Activated CD4-positive, alpha-beta memory T cell treated with anti-CD3 and anti-CD28 coated beads for 36 hours (primary cell): ENCODE measurements around the gene PTPN14. TPM values are rescaled to one million over a fixed set of nuclear protein-coding genes. Genes with fewer than 3 reads are reported as not detected.

Experiments
- CTCF ChIA-PET: fragments of 350-600 bp; sonication (Branson Sonifier 250); formaldehyde crosslinking; loops from one replicate; lab custom pipeline; 2021; ENCODE audit warnings: antibody characterized with exemption, inconsistent platforms; lab: Charles Lee
- POLR2A ChIA-PET: fragments of 350-600 bp; sonication (Branson Sonifier 250); formaldehyde crosslinking; loops from one replicate; lab custom pipeline; 2021; ENCODE audit warnings: antibody characterized with exemption; lab: Charles Lee
- DNase-seq: peaks from one replicate; pipeline ENCODE4 v3.0.0-alpha.2; 2020
- H3K27ac Mint-ChIP-seq: one replicate; pipeline ENCODE4 v1.8.0; 2021; ENCODE audit warnings: mixed read lengths
- H3K27me3 Mint-ChIP-seq: one replicate; pipeline ENCODE4 v1.8.0; 2021; ENCODE audit warnings: mixed read lengths
- H3K36me3 Mint-ChIP-seq: one replicate; pipeline ENCODE4 v1.8.0; 2021; ENCODE audit warnings: mixed read lengths
- H3K4me1 Mint-ChIP-seq: one replicate; pipeline ENCODE4 v1.8.0; 2021; ENCODE audit warnings: low read depth, mixed read lengths
- H3K4me3 Mint-ChIP-seq: one replicate; pipeline ENCODE4 v1.8.0; 2021; ENCODE audit warnings: mild to moderate bottlenecking, mixed read lengths
- H3K9me3 Mint-ChIP-seq: one replicate; pipeline ENCODE4 v1.8.0; 2021; ENCODE audit warnings: mixed read lengths
- intact Hi-C: fragments of 100-400 bp; cut with micrococcal nuclease; formaldehyde crosslinking; loops from one replicate; pipeline ENCODE4 v1.15.1; 2023
- total RNA-seq, 2 experiments: library from RNA; stranded (reverse); gene quantifications; one replicate each; pipeline ENCODE4 v1.2.3, GENCODE V29; 2021

The PTPN14 gene
- total RNA-seq, 2 experiments from 2014 or later = 1.0 to 1.1 TPM

DNA sequence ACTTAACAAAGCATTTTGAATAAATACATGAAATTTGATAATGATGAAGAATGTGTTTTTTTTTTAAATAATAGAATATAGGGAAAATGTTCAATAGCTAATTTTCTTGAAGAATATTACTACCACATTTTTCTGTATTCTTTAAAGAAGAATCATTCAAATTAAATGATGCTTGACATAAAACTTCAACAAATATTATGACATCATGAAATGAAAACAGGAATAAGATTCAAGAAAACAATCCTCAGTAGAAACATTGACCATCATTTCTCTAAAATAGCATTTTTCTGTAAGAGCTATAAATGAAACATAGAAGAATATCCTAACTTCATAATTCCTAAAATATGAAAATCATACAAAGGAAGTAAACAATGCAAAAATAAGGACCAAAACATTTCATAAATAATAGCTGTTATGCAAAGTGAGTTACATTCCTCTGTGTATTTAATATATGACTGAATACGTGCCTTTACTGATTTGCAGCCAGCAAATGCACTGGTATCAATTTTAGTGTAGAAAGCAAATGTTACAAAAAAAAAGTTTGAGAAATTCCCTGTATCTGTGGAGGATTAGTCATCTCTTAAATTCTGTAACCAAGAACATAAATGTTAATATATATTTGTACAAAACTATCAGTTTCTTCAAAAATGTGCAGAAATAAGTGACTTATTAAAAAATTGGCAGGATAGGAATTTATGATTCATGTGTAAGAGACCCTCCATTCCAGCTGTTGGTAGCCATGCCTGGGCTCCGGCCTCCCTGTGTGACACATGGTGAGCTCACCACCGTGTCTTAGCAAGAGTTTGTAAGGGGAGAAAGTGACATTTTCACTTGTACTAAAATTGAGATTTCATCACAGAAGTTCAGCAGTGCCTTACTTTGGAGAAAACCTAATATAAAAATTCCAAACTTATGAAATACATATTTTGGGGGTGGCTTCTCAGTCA, 15.0 kb upstream of the PTPN14 start:
- DNase-seq = peak; percentile 43
- ChIA-PET CTCF (interaction anchor here (0.6 to 2.9 kb wide), 3 partner anchors 234 to 305 kb away, joined by 3 to 10 read pairs (median 3); no protein-coding TSS in a partner anchor), POLR2A (no interaction called here)
- peaks cover 19% of the 10 kb centered on the region for H3K27me3 Mint-ChIP-seq
- H3K36me3 Mint-ChIP-seq = no peaks in the 10 kb centered on the region
- H3K27ac Mint-ChIP-seq = no peak overlapping the region
- no peak overlapping the region for H3K4me3 Mint-ChIP-seq
- no peaks in the 10 kb centered on the region for H3K9me3 Mint-ChIP-seq
- intact Hi-C loops = loop anchor here (5.0 kb wide), 1 partner anchor 129 kb away; no protein-coding TSS in a partner anchor
- no peaks in the 10 kb centered on the region for H3K4me1 Mint-ChIP-seq

DNA sequence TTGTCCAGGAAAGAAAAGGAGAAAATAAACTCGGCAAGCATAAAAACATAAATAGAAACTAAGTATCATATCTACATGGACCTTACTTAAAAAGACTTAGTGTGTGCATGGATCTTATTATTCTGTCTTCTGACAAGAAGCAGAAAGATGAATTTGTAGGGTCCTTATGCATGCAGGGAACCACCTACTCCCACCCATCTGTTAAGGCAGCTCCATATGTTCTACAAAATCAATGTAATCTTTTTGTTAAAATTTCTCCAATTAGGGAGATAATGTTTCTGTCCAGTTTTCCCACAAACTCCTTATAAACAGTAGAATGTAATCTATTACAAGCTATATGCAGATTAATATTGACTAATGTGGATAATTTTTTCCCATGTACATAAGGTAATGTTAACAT, 13.9 kb upstream of the PTPN14 start:
- intact Hi-C loops = loop anchor here (5.0 kb wide), 1 partner anchor 128 kb away; no protein-coding TSS in a partner anchor
- peaks cover 20% of the 10 kb centered on the region for H3K27me3 Mint-ChIP-seq
- CTCF ChIA-PET = interaction anchor here (0.6 kb wide), 1 partner anchor 270 kb away, joined by 3 read pairs; no protein-coding TSS in a partner anchor
- H3K4me1 Mint-ChIP-seq = no peaks in the 10 kb centered on the region
- H3K36me3 Mint-ChIP-seq = no peaks in the 10 kb centered on the region
- DNase-seq = no peak
- POLR2A ChIA-PET = no interaction called here
- H3K27ac Mint-ChIP-seq = no peak overlapping the region
- H3K4me3 Mint-ChIP-seq = no peak overlapping the region
- H3K9me3 Mint-ChIP-seq = no peaks in the 10 kb centered on the region

DNA sequence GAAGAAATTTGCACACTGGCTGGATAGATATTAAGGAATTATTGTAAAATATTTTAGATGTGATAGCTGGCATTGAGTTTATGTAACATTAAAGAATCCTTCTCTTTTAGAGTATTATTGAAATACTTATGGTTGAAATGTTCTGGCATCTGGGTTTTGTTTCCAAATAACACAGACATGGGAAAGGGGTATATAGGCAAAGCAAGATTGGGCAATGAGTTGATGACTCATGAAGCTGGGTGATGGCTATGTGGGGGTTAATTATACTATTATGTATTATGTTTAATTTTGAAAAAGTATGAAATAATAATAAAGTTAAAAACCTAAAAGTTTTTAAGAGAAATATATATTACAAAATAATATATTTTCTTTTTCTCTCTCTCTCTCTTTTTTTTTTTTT, 12.5 kb upstream of the PTPN14 start:
- DNase-seq = no peak
- no peaks in the 10 kb centered on the region for H3K9me3 Mint-ChIP-seq
- H3K4me3 Mint-ChIP-seq = no peak overlapping the region
- CTCF ChIA-PET = no interaction called here
- intact Hi-C loops = no loop called here
- H3K27me3 Mint-ChIP-seq = peaks cover 24% of the 10 kb centered on the region
- H3K27ac Mint-ChIP-seq = no peak overlapping the region
- POLR2A ChIA-PET = no interaction called here
- no peaks in the 10 kb centered on the region for H3K4me1 Mint-ChIP-seq
- no peaks in the 10 kb centered on the region for H3K36me3 Mint-ChIP-seq

DNA sequence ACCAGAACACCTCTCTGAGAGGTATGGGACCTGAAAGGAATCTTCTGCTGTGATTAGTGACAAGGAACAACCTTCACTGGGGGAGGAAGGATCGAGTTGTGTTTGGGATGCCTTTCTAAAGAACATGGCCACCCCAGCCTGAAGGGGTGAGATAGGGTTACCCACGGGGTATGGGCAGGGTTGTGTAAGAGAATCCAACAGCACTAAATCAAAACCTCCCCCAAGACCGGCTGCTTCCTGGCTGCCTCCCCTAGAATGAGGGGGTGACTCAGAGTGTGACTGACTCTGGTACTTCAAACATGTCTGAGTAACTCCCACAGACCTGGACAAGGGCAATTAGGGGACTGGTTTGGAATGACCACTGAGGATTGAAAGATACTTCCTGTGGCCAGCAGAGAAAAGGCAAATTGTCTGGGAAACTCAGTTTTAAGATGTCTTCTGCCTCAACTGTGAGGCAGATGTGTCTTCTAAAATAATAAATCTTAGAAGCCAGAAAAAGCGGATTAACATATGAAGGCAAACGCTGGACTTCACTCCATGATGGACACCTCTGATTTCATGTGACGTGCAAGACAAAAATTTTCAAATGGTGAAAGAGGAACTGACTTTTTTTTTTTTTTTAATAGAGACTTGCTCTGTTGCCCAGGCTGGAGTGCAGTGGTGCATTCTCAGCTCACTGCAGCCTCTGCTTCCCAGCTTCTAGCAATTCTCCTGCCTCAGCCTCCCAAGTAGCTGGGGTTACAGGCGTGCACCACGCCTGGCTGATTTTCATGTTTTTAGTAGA, 6.7 kb upstream of the PTPN14 start:
- no peak for DNase-seq
- peaks cover 30% of the 10 kb centered on the region for H3K27me3 Mint-ChIP-seq
- CTCF ChIA-PET = interaction anchor here (1.1 kb wide), 1 partner anchor 224 kb away, joined by 3 read pairs; no protein-coding TSS in a partner anchor

DNA sequence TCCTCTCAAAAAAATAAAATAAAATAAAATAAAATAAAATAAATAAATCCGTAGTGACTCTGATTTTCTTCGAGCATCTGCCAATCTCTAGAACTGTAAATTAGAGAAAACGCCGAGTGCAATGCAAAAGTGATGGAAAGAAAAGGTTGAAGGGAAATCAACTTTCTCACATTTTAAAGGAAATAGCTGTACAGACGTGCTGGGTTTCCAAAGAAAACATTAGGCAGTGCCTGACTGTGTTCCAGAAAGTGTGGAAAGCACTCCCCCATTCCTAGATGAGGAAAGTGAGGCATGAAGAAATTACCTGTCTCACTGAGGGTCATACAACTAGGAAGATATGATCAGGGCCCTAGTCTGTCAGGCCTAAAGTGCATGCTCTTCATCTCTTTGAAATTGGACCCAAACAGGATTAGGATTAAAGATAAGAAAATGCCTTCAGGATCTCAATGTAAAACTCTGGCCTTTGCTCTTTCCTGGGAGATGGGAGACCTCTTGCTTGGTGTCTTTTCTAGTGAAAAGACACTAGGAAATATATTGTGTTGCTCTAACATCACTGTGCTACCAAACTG, 1.8 kb upstream of the PTPN14 start:
- no peak for DNase-seq
- intact Hi-C loops = no loop called here
- no peak overlapping the region for H3K4me3 Mint-ChIP-seq
- H3K36me3 Mint-ChIP-seq = no peaks in the 10 kb centered on the region
- H3K27ac Mint-ChIP-seq = no peak overlapping the region
- H3K27me3 Mint-ChIP-seq = peaks cover 43% of the 10 kb centered on the region
- peaks cover 2% of the 10 kb centered on the region for H3K4me1 Mint-ChIP-seq
- H3K9me3 Mint-ChIP-seq = no peaks in the 10 kb centered on the region
- ChIA-PET CTCF (no interaction called here), POLR2A (no interaction called here)

More for the DNA sequence above, 6.7 kb upstream of the PTPN14 start:
- POLR2A ChIA-PET = no interaction called here
- intact Hi-C loops = no loop called here
- Mint-ChIP-seq H3K4me3 (no peak overlapping the region), H3K27ac (no peak overlapping the region), H3K4me1 (no peaks in the 10 kb centered on the region), H3K36me3 (no peaks in the 10 kb centered on the region), H3K9me3 (no peaks in the 10 kb centered on the region)

DNA sequence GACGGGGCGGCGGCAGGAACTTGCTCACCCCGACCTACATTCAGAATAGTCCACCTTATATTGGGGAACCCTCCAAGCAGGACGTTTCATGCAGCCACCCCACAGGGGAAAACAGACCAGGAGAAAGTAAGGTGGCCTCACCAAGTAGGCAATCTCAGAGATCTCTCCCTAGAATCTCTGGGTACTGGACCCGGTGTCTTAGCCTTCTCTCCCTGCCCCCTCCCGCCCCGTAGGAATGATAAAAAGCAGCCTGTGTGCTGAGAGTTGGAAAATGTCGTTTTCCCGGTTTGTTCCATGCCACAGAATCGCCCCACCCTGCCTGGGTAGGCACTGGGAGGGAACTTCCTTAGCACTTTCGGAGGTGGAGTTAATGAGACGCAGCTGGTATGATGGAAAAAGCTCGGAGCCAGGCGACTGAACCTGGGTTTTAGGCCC, 789 bp upstream of the PTPN14 start:
- no peak for DNase-seq
- Mint-ChIP-seq H3K27me3 (peaks cover 43% of the 10 kb centered on the region), H3K36me3 (no peaks in the 10 kb centered on the region), H3K27ac (no peak overlapping the region), H3K4me1 (peaks cover 2% of the 10 kb centered on the region), H3K9me3 (no peaks in the 10 kb centered on the region), H3K4me3 (peak overlapping the region; percentile 54)
- intact Hi-C loops = no loop called here
- ChIA-PET CTCF (no interaction called here), POLR2A (no interaction called here)

DNA sequence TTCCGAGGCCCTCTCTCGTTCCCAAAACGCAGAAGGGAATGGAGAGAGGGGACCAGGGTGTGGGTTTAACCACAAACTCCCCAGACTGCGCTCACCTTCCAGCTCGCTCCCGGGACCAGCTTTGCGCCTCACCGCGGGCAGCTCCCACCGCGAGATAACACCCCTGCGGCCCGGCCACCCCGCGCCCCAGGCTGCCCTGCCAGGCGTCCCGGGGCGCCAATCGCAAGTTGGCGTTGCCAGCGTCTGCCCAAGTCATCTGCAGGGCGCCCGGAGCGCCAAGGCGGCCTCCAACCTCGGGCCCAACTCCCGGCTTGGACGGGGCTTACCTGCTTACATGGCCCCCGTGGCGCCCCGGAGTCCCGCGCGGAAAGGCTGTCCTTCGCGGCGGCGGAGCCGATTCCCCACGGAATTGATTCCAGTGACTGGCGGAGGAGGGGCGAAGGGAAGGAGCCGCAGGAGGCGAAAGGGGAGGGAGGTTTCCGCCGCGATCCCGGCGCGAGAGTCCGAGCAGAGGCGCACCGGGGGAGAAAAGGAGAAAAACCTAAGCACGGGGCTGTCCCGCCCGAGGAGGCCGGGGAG, 456 bp downstream of the PTPN14 start:
- CTCF ChIA-PET = no interaction called here
- no peak for DNase-seq

DNA sequence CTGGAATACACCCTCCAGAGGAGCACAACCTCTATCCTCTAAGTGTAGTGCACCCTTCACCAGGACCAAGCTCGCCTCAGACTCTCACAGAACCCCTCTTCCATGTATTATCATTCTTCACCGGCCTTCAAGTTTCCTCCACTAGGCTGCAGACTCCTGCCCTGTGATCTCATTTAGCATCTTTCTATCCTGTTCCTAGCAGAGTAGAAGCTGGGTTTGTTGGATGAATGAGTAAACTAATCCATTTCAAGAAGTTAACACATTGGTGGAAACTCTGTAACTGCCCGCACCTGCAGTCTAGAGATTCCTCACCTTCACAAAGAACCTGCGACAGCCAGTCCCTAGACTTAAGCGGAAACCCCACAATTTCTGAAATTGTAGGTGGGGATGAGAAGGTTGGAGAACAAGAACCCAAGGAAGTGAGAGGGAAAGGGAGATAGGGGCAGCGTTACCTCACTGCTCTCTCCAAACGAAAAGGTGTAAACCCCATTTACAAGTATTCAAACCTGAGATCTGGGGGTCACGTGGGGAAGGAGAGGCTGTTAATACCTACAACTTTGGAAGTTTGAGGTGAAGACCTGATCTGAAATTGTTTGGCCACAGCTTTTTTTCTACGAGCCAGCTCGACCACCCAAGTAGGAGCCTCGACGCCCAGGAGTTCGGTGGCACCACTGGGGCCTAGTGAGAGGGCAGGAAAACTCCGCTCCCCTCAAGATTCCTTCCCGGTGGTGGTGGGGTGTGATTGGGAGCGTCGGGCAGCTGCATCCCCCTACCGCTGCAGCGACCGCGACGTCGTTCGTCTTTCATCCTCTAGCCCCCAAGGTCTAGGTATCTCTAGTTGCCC, 1.2 kb downstream of the PTPN14 start:
- Mint-ChIP-seq H3K4me1 (peaks cover 2% of the 10 kb centered on the region), H3K9me3 (no peaks in the 10 kb centered on the region), H3K27me3 (peaks cover 44% of the 10 kb centered on the region), H3K36me3 (no peaks in the 10 kb centered on the region), H3K4me3 (no peak overlapping the region), H3K27ac (no peak overlapping the region)
- ChIA-PET POLR2A (interaction anchor here (1.1 kb wide), 1 partner anchor 53 kb away, joined by 3 read pairs; the partner anchor contains the start of gene CENPF), CTCF (no interaction called here)
- intact Hi-C loops = no loop called here
- DNase-seq = no peak

More for the DNA sequence above, 456 bp downstream of the PTPN14 start:
- peaks cover 2% of the 10 kb centered on the region for H3K4me1 Mint-ChIP-seq
- peak overlapping the region; percentile 69 for H3K4me3 Mint-ChIP-seq
- POLR2A ChIA-PET = no interaction called here
- no peaks in the 10 kb centered on the region for H3K36me3 Mint-ChIP-seq
- peaks cover 44% of the 10 kb centered on the region for H3K27me3 Mint-ChIP-seq
- intact Hi-C loops = no loop called here
- no peak overlapping the region for H3K27ac Mint-ChIP-seq
- H3K9me3 Mint-ChIP-seq = no peaks in the 10 kb centered on the region

DNA sequence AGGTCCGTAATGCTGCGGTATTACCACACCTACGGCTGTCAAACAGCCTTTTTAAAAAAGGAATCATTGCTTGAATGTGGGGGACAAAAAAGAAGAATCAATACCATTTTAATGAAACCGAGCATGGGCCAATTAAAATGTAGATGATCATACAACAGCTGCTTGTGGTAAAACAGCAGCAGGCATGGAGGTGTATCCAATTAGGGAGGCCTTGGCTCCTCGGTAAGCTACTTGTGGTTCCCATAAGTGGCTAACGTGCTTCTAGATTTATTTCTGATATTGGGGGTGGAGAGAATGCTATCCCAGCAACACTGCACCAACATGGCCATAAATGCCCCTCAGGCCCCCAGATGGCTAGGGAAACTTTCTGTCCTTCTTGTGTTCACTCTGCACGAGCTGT, 1.8 kb downstream of the PTPN14 start:
- CTCF ChIA-PET = interaction anchor here (1.6 kb wide), 1 partner anchor 217 kb away, joined by 6 read pairs; no protein-coding TSS in a partner anchor
- no peak for DNase-seq
- H3K4me3 Mint-ChIP-seq = no peak overlapping the region
- no peak overlapping the region for H3K27ac Mint-ChIP-seq
- H3K27me3 Mint-ChIP-seq = peaks cover 44% of the 10 kb centered on the region
- no peaks in the 10 kb centered on the region for H3K36me3 Mint-ChIP-seq
- no peaks in the 10 kb centered on the region for H3K9me3 Mint-ChIP-seq
- intact Hi-C loops = no loop called here
- POLR2A ChIA-PET = interaction anchor here (1.1 kb wide), 1 partner anchor 53 kb away, joined by 3 read pairs; the partner anchor contains the start of gene CENPF
- peaks cover 2% of the 10 kb centered on the region for H3K4me1 Mint-ChIP-seq

DNA sequence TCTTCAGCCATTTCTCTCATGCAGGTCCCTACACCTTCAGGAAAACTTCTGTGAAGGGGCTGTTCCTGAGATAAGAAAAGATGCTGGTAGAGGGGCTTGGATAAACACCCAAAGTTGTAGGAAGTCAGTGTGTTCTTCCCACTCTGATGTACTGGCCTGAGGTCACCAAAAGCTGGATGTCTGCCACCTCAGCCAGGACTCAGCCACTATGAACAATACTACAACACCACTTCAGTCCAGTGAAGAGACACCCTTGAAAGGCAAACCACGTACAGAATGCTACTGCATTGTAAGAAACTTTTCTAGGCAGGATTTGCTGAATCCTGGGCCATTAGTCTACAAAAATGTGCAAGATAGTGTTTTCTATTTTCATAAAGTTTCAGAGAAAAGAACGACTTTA, 2.4 kb downstream of the PTPN14 start:
- H3K27ac Mint-ChIP-seq = no peak overlapping the region
- H3K36me3 Mint-ChIP-seq = no peaks in the 10 kb centered on the region
- POLR2A ChIA-PET = no interaction called here
- CTCF ChIA-PET = interaction anchor here (1.6 kb wide), 1 partner anchor 217 kb away, joined by 6 read pairs; no protein-coding TSS in a partner anchor
- H3K9me3 Mint-ChIP-seq = no peaks in the 10 kb centered on the region
- H3K27me3 Mint-ChIP-seq = peaks cover 45% of the 10 kb centered on the region
- H3K4me3 Mint-ChIP-seq = no peak overlapping the region
- peaks cover 2% of the 10 kb centered on the region for H3K4me1 Mint-ChIP-seq
- no peak for DNase-seq
- intact Hi-C loops = no loop called here

DNA sequence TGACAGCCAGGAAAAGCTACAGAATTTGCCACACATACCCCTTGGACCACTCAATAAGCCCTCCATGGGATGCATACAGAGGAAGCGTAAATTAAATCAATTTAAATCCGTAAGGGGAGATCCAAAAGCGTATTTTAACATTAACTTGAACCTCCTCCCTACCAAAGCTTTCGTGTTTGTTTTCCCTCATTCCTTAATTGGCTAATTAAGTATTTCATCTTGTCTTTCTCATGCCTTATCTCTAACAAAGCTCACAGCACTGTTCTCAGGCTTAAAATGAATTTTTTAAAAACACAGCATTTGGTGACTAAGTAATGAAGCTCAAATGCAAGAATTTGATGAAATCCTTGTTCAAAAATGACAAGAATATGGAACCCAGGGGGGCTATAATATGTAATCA, 3.1 kb downstream of the PTPN14 start:
- Mint-ChIP-seq H3K36me3 (no peaks in the 10 kb centered on the region), H3K4me1 (peaks cover 2% of the 10 kb centered on the region), H3K4me3 (no peak overlapping the region), H3K27ac (no peak overlapping the region), H3K9me3 (no peaks in the 10 kb centered on the region), H3K27me3 (peaks cover 39% of the 10 kb centered on the region)
- POLR2A ChIA-PET = no interaction called here
- no peak for DNase-seq
- intact Hi-C loops = no loop called here
- CTCF ChIA-PET = interaction anchor here (0.7 to 1.6 kb wide), 2 partner anchors 216 to 285 kb away, joined by 3 to 6 read pairs; no protein-coding TSS in a partner anchor
